ENCODE data around the gene EIF3F. TPM values are rescaled to one million over a fixed set of nuclear protein-coding genes. Genes with fewer than 3 reads are reported as not detected.

The EIF3F gene
- total and polyA plus RNA-seq, 2 donors (not counting 1 experiment from before 2014, with no cell fraction given) = 330 to 584 TPM

DNA sequence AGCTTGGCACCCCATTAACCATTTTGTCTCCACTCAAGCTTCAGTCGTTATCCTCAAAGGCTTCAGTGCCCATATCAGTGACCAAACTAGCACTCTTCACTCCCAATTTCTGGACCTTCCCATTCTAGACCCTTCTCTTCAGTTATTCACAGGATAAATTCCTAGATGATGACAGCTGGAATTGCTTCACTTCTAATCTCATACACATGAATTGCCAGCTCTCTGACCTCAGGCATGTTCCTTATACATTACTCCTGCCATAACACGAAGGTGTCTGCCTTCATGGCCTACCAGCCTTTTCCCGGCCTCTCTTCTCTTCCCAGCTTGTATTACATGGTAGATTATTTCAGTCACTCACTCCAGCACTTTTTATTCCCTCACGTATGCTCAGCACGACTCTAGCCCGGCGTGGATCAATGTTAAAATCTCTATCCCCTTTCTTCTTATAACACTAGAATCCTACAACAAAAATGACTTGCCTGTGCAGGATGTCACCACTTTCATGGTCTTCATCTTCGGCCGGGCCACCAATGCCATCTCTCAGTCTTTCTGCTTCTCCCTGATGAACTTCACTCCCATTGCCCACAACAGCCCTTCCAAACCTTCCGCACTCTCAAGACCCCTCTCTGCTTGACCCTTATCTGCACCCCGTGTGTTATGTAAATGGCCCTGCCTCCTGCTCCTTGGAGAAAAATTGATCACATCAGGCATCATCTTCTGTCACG is 36.9 kb downstream of the EIF3F start:
- H3K27me3 Mint-ChIP-seq = peaks cover 18% of the 10 kb centered on the region
- Histone ChIP-seq H3K4me1 (ENCODE audit: control insufficient read depth in 2 of 2, insufficient read depth in 2 of 2, low read length in 2 of 2) (peaks cover 10 to 12% of the 10 kb centered on the region in 2 donors), H3K9ac (ENCODE audit: low read length) (no peak overlapping the region), H3K4me2 (replicated peaks; ENCODE audit: low read depth, low read length, poor library complexity, severe bottlenecking) (no peak overlapping the region), H3K4me3 (ENCODE audit: control extremely low read depth in 1 of 5, extremely low read depth in 1 of 5, insufficient read depth in 1 of 5, low read depth in 2 of 5, low read length in 4 of 5) (no peak overlapping the region), H3K27ac (ENCODE audit: low read length in 2 of 2) (no peak overlapping the region), H4K20me1 (ENCODE audit: control insufficient read depth, insufficient read depth, low read length, poor library complexity, severe bottlenecking) (no peaks in the 10 kb centered on the region), H3K27me3 (replicated peaks in 1 of 4; ENCODE audit: control extremely low read depth in 1 of 4, control insufficient read depth in 3 of 4, insufficient read depth in 4 of 4, low read length in 3 of 4) (peaks cover 0 to 40% (median 14%) of the 10 kb centered on the region in 4 experiments), H3K79me2 (ENCODE audit: control insufficient read depth, insufficient read depth, low read length) (no peaks in the 10 kb centered on the region), H3K9me3 (ENCODE audit: control extremely low read depth in 1 of 3, control insufficient read depth in 2 of 3, insufficient read depth in 1 of 3, low read length in 2 of 3) (peaks cover 0 to 3% (median 0%) of the 10 kb centered on the region in 3 donors), H2AFZ (ENCODE audit: insufficient read depth, low read depth, low read length, poor library complexity, severe bottlenecking) (no peak overlapping the region), H3K36me3 (replicated peaks in 1 of 2; ENCODE audit: control extremely low read depth in 1 of 2, control insufficient read depth in 1 of 2, extremely low read depth in 1 of 2, insufficient read depth in 2 of 2, low read length in 1 of 2) (no peaks in the 10 kb centered on the region)
- ChIA-PET POLR2A (no interaction called here), CTCF (interaction anchor here (1.0 kb wide), 1 partner anchor 9 kb away, joined by 5 read pairs; no protein-coding TSS in a partner anchor)
- peaks cover 8% of the 10 kb centered on the region for H3K4me1 Mint-ChIP-seq
- H3K27ac Mint-ChIP-seq = no peak overlapping the region
- H3K9me3 Mint-ChIP-seq (ENCODE audit: insufficient read depth) = no peaks in the 10 kb centered on the region
- TF ChIP-seq, protein P1, sequence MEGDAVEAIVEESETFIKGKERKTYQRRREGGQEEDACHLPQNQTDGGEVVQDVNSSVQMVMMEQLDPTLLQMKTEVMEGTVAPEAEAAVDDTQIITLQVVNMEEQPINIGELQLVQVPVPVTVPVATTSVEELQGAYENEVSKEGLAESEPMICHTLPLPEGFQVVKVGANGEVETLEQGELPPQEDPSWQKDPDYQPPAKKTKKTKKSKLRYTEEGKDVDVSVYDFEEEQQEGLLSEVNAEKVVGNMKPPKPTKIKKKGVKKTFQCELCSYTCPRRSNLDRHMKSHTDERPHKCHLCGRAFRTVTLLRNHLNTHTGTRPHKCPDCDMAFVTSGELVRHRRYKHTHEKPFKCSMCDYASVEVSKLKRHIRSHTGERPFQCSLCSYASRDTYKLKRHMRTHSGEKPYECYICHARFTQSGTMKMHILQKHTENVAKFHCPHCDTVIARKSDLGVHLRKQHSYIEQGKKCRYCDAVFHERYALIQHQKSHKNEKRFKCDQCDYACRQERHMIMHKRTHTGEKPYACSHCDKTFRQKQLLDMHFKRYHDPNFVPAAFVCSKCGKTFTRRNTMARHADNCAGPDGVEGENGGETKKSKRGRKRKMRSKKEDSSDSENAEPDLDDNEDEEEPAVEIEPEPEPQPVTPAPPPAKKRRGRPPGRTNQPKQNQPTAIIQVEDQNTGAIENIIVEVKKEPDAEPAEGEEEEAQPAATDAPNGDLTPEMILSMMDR (IDR thresholded peaks at IDR 0.05) = no peak
- TF ChIP-seq EZH2 (IDR thresholded peaks at IDR 0.05; ENCODE audit: borderline replicate concordance, insufficient read depth, low read depth, low read length, poor library complexity, severe bottlenecking) = no peak
- no peak overlapping the region for H3K4me3 Mint-ChIP-seq
- intact Hi-C loops (cut with micrococcal nuclease) = no loop called here
- 97% methylated on average over 11 of the region's 12 CpGs for WGBS (ENCODE audit: insufficient coverage)
- no peak for DNase-seq
- ATAC-seq (ENCODE audit: low read depth) = no peak

DNA sequence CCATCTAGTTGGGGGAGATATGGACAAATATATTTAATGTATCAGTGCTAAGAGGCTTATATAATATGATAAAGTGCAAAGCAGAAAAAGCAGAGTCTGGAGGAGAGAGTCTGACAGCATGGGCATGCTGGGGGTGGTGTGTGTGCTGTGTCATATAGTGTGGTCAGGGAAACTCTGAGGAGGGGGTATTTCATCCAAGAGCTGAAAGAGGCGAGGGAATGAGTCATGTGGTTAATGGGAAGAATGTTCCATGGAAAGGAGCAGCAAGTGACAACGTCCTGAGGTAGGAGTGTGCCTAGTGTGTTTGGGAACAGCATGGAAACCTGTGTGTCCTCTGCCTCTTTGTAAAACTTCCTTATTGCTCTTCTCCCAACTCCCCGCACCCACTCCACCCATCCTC is 38.0 kb downstream of the EIF3F start:
- ChIA-PET POLR2A (no interaction called here), CTCF (no interaction called here)
- Mint-ChIP-seq H3K27ac (no peak overlapping the region), H3K27me3 (peaks cover 23% of the 10 kb centered on the region), H3K4me3 (no peak overlapping the region), H3K4me1 (peaks cover 5% of the 10 kb centered on the region), H3K9me3 (ENCODE audit: insufficient read depth) (no peaks in the 10 kb centered on the region)
- ATAC-seq (ENCODE audit: low read depth) (no peak), DNase-seq (no peak)
- H3K79me2 ChIP-seq (ENCODE audit: control insufficient read depth, insufficient read depth, low read length) = no peaks in the 10 kb centered on the region
- no peak overlapping the region for H3K27ac ChIP-seq (ENCODE audit: low read length in 2 of 2)
- no peak overlapping the region for H2AFZ ChIP-seq (ENCODE audit: insufficient read depth, low read depth, low read length, poor library complexity, severe bottlenecking)
- H3K9me3 ChIP-seq (ENCODE audit: control extremely low read depth in 1 of 3, control insufficient read depth in 2 of 3, insufficient read depth in 1 of 3, low read length in 2 of 3) = no peaks in the 10 kb centered on the region
- no peaks in the 10 kb centered on the region for H3K36me3 ChIP-seq (replicated peaks in 1 of 2; ENCODE audit: control extremely low read depth in 1 of 2, control insufficient read depth in 1 of 2, extremely low read depth in 1 of 2, insufficient read depth in 2 of 2, low read length in 1 of 2)
- 44% methylated on average over 1 of the region's 3 CpGs for WGBS (ENCODE audit: insufficient coverage)
- intact Hi-C loops (cut with micrococcal nuclease) = no loop called here
- H3K4me2 ChIP-seq (replicated peaks; ENCODE audit: low read depth, low read length, poor library complexity, severe bottlenecking) = no peak overlapping the region
- H3K27me3 ChIP-seq (replicated peaks in 1 of 4; ENCODE audit: control extremely low read depth in 1 of 4, control insufficient read depth in 3 of 4, insufficient read depth in 4 of 4, low read length in 3 of 4) = peaks cover 0 to 37% (median 8%) of the 10 kb centered on the region in 4 experiments
- no peaks in the 10 kb centered on the region for H4K20me1 ChIP-seq (ENCODE audit: control insufficient read depth, insufficient read depth, low read length, poor library complexity, severe bottlenecking)
- TF ChIP-seq, protein P1 (IDR thresholded peaks at IDR 0.05) = no peak
- TF ChIP-seq EZH2 (IDR thresholded peaks at IDR 0.05; ENCODE audit: borderline replicate concordance, insufficient read depth, low read depth, low read length, poor library complexity, severe bottlenecking) = no peak
- peaks cover 4% of the 10 kb centered on the region in 2 donors for H3K4me1 ChIP-seq (ENCODE audit: control insufficient read depth in 2 of 2, insufficient read depth in 2 of 2, low read length in 2 of 2)
- H3K9ac ChIP-seq (ENCODE audit: low read length) = no peak overlapping the region
- H3K4me3 ChIP-seq (ENCODE audit: control extremely low read depth in 1 of 5, extremely low read depth in 1 of 5, insufficient read depth in 1 of 5, low read depth in 2 of 5, low read length in 4 of 5) = no peak overlapping the region

All from B cell (primary cell).